NCI-H524 (cell line): ENCODE results near the gene ZNRF1.

Experiments
- DNase-seq, 2 experiments: peaks; one replicate each; lab custom pipeline; 2025; lab: John Stamatoyannopoulos, UW

Gene ZNRF1

DNA sequence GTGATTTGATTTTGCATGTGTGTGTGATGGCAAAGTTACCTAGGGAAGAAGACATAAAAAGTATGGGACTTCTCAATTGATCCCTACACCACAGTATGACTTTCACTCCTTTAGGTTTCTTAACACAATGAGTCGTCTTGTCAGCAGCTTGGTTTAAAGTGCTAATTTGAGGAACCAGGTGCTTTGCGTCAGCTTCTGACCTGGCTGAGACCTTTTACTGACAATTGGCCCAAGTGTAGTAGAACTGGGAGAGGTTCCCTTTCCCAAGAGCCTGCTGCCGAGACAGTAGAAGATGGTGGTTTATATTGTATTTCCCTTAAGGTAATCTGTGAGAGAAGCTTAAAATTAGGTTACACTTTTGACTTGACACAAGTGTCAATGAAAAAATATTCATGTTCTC is 62.8 kb downstream of the ZNRF1 start:
- DNase-seq = no peak

DNA sequence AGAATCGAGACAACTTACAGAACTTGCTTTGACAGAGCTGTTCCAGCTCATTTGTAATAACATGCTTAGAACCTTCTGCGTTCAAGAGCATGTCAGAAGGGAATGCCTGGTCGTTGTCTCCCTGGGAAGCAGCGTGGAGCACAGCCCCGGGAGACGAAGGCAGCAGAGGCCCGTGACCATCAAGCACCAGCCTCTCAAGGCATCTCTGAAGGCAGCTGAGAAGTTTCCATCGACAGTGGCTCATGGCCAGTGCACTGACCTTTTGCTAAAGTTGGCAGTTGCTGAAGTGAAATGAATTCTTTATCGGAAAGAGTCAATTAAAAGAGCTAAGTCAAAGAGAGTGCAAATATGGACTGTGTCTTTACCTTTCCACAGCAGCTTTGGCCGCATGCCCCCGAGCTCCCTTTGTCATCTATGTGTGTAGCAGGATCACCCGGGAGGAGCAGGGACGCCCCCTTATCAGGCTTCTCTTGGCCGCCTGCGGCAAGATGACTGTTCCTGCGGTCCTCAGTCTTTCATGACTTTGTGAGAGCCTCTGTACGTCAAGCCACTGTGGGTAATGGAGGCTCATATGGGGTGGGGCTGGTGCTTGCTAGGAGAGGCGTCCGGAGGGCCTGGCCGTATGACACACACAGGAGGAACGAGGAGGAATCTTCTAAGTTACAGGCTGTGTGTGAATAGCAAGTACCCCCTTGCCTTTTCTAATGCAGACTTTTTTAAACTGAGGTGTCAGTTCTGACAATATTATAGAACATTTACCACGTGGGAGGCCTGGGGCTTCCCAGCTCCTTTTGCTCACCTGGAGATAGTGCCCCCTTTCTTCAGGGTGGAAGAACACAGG is 63.5 kb downstream of the ZNRF1 start:
- no peak for DNase-seq

DNA sequence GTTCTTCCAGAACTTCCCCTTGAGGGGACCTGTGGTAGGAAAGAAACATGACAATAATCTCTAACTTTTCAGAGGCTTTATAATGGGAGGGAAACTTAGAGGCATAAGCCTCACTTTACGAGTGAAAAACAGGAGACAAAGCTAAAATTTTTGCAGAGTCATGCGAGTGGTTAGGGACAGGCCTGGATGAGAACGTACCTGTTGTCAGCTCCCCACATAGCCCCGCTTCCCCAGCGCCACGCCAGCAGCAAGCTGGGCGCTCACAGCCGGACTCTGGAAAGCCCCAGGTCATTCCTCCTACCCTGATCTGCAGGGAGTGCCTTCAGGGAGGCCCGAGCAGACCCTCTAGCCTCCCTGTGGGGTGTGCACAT is 64.1 kb downstream of the ZNRF1 start:
- DNase-seq = no peak

DNA sequence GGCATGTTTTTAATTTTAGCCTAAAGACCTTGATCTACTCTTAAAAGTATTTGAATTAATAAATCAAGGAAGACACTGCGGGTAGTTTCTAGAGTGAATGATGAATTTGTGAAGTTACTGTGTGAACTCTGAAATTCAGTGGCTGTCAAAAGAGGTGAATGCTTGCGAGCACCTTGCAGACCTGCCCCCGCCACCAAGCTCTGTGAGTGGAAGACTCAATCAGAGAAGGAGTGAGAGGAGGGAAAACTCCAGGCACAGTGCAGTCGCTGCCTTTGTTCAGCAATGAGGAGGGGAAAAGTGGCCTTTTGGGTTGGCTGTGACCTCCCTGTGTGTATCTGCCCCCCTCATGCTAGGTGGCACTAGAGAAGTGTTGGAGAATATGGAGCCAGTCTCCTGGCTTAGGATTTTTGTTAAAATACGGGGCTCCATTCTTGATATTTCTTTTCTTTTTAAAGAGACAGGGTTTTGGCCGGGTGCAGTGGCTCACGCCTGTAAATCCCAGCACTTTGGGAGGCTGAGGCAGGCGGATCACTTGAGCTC is 64.8 kb downstream of the ZNRF1 start:
- no peak for DNase-seq

DNA sequence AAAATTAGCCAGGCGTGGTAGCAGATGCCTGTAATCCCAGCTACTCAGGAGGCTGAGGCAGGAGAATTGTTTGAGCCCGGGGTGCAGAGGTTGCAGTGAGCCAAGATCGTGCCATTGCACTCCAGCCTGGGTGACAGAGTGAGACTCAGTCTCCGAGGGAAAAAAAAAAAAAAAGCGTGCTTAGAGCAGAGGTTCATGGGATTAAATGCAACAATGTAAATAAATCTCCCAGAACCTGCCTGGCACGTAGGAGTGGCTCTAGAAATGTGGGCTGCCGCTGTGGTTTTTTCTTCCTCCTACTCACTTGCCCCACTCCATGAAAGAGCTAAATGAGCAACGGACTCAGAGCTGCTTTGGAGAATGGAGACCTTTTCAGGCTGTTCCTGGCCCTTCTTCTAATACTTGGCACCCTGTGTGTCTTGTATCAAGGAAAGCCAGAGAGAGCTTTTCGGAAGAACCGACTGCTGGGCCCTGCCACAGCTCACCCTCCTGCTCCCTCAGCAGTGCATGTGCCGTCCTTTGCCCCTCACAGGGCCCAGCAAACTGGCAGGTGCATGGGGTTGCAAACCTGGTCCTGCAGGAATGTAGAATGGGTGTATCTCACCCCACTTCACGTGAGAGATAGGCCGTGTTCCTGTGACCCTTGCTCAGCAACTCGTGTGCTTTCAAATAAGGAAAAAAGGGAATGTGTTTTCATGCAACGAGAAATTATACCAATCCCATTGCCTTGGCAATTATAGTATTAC is 65.8 kb downstream of the ZNRF1 start:
- DNase-seq = no peak

DNA sequence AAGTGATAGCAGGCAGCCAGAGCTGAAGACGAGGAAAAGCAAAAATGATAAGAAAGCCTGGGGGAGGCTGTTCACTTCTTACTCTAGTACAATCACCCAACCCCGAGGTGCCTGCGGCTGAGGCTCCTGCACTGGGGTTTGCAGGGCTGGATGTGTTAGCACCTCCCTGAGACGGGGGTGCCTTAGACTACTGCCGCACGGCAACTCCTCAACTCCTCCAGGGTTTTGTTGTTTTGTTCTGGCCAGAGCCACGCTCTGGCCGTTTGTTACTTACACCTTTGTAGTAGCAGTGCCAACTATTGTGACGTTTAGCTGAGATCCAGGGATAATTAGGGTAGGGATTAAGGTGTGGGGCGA is 66.3 kb downstream of the ZNRF1 start:
- no peak for DNase-seq

DNA sequence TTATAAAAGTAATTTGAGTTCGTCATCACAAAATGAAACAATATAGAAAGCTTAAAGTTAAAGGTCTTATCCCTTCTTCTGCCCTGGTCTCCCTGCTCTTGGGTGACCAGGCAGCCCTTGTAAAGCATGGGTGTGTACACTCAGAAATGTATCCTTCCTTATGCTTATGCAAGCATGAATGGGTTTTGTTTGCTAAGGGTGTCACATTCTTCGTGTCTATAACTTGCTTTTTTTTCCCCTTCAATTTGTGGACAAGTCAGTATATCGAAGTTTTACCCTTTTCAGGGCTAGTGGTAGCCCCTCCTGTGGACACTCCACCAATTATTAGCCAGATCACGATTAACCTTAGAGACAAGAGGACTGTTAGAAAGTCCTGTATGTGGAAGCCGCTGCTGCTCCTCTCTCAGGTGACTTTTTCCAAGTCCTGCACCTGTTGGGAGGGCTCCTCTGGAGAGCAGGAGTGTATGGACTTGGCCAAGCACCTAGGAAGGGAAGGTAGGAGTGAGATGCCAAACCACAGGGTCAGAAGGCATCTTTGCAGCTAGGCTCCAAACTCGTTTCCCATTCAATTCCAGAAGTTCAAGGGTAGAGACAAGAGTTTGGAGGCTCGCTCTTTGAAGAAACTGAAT is 66.8 kb downstream of the ZNRF1 start:
- no peak for DNase-seq

DNA sequence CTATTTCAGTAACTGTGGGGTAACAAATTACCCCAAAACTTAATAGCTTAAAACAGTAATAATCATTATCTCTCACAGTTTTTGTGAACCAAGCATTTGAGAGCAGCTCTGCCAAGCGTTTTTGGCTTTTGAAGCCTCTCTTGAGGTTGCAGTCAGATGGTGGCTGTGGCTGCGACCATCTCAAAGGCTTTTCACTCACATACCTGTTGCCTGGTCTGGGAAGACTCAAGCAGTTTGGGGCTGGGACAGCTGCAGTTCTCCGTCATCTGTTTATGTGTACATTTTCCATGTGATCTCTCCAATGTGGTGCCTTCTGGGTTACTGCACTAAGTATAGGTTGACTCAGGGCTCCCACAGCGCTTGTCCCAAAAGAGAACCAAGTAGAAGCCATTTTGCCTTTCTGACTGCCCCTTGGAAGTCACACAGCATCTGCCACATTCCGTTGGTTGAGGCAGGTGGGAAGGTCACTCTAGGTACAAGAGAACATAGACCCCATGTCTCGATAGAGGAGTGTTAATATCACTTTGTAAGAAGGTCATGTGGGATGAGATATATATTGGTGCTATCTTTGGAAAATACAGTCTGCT is 68.1 kb downstream of the ZNRF1 start:
- DNase-seq = no peak

DNA sequence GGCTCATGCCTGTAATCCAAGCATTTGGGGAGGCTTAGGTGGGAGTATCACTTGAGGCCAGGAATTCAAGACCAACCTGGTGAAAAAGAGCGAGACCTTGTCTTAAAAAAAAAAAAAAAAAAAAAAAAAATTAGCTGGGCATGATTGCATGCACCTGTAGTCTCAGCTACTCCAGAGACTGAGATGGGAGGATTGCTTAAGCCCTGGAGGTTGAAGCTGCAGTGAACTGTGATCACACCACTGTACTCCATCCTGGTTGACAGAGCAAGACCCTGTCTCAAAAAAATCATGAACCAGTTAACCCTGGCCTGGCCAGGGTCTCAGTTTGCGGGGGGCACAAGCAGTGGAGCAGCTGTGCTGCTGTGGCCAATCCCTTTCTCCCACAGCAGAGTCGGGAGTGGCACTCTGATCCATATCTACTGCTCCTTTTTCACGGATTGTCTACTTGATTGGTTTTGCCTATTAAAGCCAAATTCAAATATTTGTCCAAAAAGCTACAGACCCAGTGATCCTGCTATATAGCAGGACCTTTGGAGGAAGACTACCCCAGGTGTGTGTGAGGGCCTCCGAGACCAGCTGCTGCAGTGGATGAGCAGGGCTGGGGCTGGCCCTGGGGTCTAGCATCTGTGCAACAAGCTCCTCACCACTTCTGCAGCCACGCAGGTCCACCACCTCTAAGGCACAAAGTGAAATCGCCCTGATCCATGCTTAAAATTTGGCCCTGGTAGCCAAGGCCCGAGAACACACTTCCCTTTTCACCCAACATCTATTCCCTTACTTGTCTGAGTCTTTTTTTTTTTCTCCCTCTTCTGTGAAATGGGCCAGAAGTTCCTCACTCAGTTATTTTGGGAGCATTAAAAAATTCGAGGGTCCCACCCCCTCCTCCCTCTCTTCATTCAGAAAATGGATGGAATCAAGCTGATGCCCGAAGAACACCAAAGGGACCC is 69.5 kb downstream of the ZNRF1 start:
- DNase-seq = no peak

DNA sequence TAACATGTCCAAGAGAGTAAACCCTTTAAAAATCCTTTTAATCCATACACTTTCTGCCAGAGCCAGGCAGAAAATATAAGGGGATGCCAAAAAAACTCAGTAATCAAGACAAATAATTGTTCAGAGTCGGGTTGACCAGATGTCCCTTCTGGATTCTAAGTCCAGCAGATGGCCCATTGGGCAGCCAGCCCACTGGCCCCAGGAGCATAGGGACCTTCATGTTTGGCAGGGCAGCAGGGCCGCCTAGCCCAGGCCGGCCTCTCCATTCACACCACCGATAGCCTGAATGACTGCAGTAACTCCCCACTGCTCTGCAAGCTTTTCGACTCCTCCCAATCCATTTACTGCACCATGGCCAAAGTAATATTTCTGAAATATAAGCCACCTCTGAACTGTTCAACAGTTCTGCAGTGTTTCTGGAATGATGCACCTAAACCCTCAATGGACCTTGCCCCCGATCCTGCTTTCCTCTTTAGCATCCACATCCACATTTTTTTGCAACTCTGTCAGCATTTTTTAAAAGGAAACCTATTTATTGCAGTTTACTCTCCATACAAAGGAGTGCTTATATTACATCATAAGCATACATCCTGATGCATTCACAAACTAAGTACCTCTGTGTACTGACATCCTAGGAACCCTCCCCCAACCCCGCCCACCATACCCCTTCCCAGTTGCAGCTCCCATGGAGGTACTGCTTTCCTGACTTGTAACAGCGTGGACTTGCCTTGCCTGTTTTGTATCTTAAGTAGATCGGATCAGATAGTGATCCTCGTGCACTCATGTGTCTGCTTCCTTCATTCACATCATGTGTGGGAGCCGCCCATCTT is 71.4 kb downstream of the ZNRF1 start:
- DNase-seq = peak in 1 of 2 experiments; percentile 18

DNA sequence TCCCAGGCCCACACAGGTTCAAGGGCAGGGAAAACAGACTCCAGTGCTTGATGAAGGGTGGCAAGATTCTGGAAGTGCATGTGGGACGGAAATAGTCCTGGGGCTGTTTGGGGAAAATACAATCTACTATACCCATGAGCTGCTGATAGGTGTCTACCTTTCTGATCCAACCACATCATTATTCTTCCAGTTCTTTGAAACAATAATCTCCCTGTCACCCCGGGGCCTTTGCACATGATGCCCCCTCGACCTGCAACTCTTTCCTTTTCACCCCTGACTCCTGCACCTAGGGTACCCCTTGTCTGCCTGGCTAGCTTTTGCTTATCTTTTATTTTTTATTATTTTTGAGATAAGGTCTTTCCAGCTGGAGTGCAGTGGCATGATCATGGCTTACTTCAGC is 72.8 kb downstream of the ZNRF1 start:
- DNase-seq = no peak

DNA sequence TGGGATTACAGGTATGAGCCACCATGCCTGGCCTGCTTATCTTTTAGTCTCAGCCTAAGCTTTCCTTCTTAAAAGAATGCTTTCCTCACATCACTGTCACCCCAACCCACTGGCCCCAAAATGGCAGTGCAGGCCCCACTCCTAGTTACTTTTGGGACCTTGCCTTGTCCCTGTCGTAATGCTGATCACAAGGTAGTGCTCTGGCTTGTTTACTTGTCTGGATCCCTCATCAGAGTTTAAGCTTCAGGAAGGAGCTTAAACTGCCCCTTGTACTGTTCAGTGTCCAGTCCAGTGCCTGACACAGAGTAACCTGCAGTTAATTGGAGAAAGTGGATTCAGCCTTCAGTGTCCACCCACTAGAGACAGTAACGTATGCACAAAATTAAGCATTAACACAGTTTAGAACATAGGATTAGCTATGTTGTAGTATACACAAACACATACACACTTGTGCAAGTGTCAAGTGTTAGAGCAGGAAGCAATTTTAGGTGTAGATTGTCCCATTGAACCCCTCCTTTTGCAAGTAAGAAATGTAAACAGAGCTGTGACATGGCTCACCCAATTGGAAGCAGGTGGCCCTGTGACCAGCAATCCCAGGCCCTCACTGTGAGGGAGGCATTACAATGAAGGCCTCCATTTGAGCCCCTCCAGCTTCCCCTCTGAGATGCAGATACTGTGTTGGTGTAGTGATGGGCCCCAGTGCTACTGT is 73.6 kb downstream of the ZNRF1 start:
- DNase-seq = no peak

DNA sequence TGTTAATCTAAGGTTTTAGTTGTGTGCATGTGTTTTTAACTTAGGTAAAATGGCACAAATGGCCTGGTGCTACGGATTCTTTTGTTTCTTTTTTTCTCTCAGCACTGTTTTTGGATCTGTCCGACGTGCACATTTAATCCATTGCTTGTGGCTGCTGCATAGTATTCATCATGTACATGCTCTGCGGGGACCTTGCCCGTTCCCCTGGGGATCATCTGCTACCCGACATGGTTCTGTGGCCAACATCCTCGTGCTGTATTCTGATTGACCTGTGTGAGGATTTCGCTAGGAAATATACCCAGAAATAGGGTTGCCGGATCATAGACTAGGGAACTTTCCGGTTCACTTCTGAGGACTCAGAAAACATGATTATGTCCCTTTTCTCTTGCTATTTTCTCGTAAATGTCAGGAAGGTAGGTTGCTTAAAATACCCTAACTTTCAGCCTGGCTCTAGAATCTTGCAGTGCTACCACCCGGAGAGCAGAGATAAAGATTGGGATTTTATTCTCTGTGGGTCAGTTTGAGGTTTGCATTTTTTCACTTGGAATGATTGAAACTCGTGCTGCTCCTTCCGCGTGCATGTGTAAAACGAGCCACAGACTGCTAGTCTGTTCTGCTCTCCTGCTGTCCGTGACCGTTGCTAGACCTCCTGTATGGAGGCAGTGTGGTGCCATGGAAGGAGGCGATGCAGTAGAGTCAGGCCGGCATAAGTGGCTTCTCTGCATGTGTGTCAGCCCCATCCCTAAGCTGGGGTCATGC is 74.9 kb downstream of the ZNRF1 start:
- peak in 1 of 2 experiments; percentile 58 for DNase-seq

DNA sequence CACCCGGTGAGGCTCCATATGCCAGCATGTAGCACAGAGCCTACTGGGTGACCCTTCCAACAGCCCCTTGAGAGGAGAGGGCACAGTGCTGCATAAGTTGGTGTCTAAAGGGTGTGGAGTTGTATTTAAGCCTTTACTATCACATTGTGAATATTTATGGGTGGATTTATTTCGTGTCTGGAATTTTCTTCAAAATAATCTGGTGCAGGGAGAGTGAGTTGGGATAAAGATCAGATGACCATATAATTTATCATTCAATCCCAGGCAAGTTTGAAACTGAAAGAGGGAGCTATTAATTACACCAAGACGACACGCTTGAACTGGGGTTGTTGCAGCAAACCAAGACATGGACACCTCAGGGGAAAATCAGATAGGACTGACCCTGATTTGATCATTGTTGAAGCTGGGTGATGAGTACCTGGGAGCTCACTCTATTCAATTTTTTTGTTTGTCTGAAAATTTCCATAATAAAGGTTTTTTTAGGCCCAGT is 75.5 kb downstream of the ZNRF1 start:
- DNase-seq = no peak

DNA sequence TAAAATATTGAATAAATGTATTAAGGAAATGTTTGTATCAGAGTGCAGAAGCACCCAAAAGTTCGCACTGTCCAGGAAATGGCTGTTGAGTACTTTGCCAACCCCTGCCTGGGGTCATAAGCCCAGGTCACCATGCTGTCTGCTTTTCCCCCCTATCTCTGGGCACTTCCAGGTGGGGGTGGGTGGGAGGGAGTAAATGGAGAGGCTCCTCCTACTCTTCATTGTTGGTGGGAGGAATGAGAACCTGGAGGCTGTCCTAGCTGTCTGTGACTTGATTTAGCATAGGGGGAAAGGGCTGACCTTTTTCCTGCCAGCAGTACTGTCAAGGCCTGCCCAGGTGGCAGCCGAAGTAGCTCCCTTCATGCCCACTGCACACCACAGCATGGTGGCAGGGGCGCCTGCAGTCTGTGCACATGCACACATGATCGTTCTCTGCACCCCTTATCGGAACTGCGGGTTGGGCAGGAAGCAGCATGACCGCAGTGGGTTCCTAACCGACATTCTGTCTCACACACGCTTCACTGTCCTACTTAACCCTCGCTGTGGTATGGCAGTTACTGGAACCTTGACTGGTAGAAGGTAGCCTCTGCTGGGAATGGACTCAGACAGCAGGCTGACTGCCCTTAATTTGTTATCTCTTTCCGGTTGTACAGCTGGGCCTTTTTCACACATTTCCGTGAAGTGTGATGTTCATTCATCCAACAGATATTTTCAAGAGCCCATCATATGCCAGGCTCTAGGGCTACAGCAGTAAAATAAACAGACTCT is 76.3 kb downstream of the ZNRF1 start:
- DNase-seq = no peak

DNA sequence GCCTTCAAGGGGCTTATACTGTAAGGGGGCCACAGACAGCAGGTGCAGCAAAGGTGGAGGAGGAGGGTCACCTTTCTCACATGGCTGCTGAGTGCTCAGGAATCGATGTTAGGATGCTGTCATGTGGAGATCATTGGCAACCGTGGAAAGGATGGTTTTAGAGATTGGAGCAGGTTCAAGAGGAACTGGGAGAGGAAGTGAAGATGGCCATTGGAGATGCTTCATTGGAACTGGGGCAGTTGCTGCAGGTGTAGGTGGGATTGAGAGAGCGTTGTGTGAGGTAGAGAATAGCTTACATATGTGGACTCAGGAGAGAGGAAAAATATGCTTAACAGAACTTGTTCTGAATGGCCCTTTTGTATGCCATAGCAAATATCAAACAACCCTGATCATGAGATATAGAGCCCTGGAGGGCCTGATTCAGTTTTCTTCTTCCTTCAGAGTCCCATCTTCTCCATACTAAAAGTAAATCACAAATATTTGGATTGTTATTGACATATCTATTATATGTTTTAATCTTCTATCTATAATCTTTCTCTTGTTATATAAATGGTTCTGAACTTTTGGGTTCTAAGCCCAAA is 77.0 kb downstream of the ZNRF1 start:
- DNase-seq = no peak

DNA sequence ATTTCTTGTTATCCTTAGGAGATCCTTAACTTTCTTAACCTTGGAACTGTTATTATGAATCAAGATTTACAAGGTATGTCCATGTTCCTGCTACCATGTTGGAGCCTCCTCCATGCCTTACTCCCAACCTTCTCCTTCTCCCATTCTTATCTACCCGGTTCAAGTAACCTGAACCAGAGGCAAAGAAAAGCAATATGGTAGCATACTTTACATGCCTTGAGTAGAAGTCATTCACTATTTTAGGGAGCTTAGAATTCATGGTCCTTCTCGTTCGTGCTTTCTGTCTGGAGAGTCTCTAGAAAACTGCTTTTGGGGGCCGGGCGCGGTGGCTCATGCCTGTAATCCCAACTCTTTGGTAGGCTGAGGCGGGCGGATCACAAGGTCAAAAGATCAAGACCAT is 80.1 kb downstream of the ZNRF1 start:
- no peak for DNase-seq
